Loucy (cell line): ENCODE data around the gene GRM5.

Source experiments
- H2AFZ ChIP-seq: fragments of 200-600 bp; sonication (generic); 2 replicates; pipeline ENCODE4 v1.6.0; 2016; ENCODE audit warnings: antibody characterized with exemption, mild to moderate bottlenecking, low read length, moderate library complexity
- H3F3A ChIP-seq: fragments of 200-600 bp; 2 replicates; pipeline ENCODE4 v1.6.0; 2016; ENCODE audit warnings: antibody characterized with exemption, low read depth, mild to moderate bottlenecking
- H3K27me3 ChIP-seq: fragments of 200-600 bp; sonication (generic); 2 replicates; pipeline ENCODE4 v1.6.1; 2014; ENCODE audit warnings: low read length, mild to moderate bottlenecking; ENCODE audit not compliant: insufficient read depth, poor library complexity, severe bottlenecking
- H3K36me3 ChIP-seq: fragments of 200-600 bp; sonication (generic); 2 replicates; pipeline ENCODE4 v1.6.1; 2016; ENCODE audit warnings: low read length; ENCODE audit not compliant: insufficient read depth
- H3K4me1 ChIP-seq: fragments of 200-600 bp; sonication (generic); 2 replicates; pipeline ENCODE4 v1.5.1; 2014; ENCODE audit warnings: low read length, mild to moderate bottlenecking; ENCODE audit not compliant: insufficient read depth, poor library complexity, severe bottlenecking
- H3K4me2 ChIP-seq: fragments of 200-600 bp; sonication (generic); 2 replicates; pipeline ENCODE4 v1.6.0; 2014; ENCODE audit warnings: antibody characterized with exemption, low read length, low read depth, mild to moderate bottlenecking; ENCODE audit not compliant: poor library complexity, severe bottlenecking
- H3K4me3 ChIP-seq: fragments of 200-600 bp; sonication (generic); 2 replicates; pipeline ENCODE4 v1.5.1; 2014; ENCODE audit warnings: low read length, mild to moderate bottlenecking, mixed read lengths; ENCODE audit not compliant: poor library complexity, severe bottlenecking
- H3K79me2 ChIP-seq: fragments of 200-600 bp; sonication (generic); 2 replicates; pipeline ENCODE4 v1.6.1; 2014; ENCODE audit warnings: low read length; ENCODE audit not compliant: insufficient read depth
- H3K9ac ChIP-seq: fragments of 200-600 bp; sonication (generic); 2 replicates; pipeline ENCODE4 v1.6.0; 2014; ENCODE audit warnings: mild to moderate bottlenecking, low read depth, low read length, moderate library complexity; ENCODE audit not compliant: poor library complexity, severe bottlenecking
- H3K9me2 ChIP-seq: fragments of 200-600 bp; sonication (generic); replicated peaks from 2 replicates; pipeline ENCODE4 v1.6.1; 2016; ENCODE audit warnings: low read depth, low read length, mixed read lengths
- H3K9me3 ChIP-seq: fragments of 200-600 bp; sonication (generic); 2 replicates; pipeline ENCODE4 v1.6.1; 2014; ENCODE audit warnings: mild to moderate bottlenecking, antibody characterized with exemption, low read length, low read depth; ENCODE audit not compliant: insufficient read depth
- H4K20me1 ChIP-seq: fragments of 200-600 bp; sonication (generic); 2 replicates; pipeline ENCODE4 v1.6.0; 2014; ENCODE audit warnings: antibody characterized with exemption, low read length, mild to moderate bottlenecking; ENCODE audit not compliant: insufficient read depth, poor library complexity, severe bottlenecking
- CTCF ChIP-seq: fragments of 200-600 bp; sonication (generic); conservative IDR thresholded peaks from 2 replicates; pipeline ENCODE4 v1.5.1; 2014; ENCODE audit warnings: mild to moderate bottlenecking, antibody characterized with exemption, low read length
- EZH2phosphoT487 ChIP-seq: fragments of 200-600 bp; IDR thresholded peaks from 2 replicates; pipeline ENCODE4 v1.6.1; 2018; ENCODE audit warnings: antibody characterized with exemption, mild to moderate bottlenecking, moderate library complexity, borderline replicate concordance

Gene GRM5

DNA sequence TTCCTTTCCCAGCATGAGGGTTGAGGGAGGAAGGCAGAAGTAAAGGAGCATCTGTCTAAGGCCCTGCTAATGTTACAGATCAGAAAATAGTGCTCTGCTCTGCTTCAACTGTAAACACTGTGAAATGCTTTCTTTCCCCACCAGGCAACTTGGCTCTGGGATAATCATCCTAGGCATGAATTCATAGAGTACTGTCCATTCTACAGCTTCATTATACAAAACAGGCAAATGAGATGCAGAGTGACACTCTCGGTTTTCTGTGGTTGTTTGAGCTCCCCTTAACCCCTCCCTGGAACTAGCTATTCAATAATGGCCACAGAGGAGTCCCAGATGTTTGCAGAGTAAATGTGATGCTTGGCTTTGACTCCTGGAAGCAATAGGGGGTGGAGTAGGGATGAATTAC, 544.0 kb downstream of the GRM5 start:
- Histone ChIP-seq H3K4me2 (no peak overlapping the region), H3K9me3 (no peaks in the 10 kb centered on the region), H3K4me3 (no peak overlapping the region), H3F3A (no peaks in the 10 kb centered on the region), H2AFZ (no peak overlapping the region), H3K27me3 (no peaks in the 10 kb centered on the region), H3K79me2 (no peaks in the 10 kb centered on the region), H3K36me3 (no peaks in the 10 kb centered on the region), H4K20me1 (no peaks in the 10 kb centered on the region), H3K9ac (no peak overlapping the region), H3K4me1 (no peaks in the 10 kb centered on the region), H3K9me2 (no peaks in the 10 kb centered on the region)
- TF ChIP-seq CTCF (no peak), EZH2phosphoT487 (no peak)

DNA sequence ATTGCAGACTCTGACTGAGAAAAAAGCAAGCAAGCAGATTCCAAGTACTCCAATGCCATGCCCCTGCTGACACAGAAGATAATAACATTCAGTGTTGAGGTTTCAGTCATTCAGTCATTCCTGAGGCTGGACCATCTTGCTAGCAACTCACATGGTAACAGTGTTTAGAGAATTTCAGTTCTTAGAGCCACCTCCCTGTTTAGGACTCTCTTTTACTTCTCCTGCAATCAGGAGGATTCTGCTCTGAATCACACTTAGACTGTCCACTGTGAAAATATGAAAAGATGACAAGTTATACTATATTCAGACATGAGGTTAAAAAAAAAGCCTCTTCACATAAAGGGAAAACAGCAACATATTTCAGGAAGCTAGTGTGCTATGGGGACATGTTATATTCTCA, 544.4 kb downstream of the GRM5 start:
- Histone ChIP-seq H3F3A (no peaks in the 10 kb centered on the region), H3K36me3 (no peaks in the 10 kb centered on the region), H3K9me2 (no peaks in the 10 kb centered on the region), H3K9ac (no peak overlapping the region), H3K79me2 (no peaks in the 10 kb centered on the region), H3K4me1 (no peaks in the 10 kb centered on the region), H3K27me3 (no peaks in the 10 kb centered on the region), H3K4me3 (no peak overlapping the region), H4K20me1 (no peaks in the 10 kb centered on the region), H3K9me3 (no peaks in the 10 kb centered on the region), H2AFZ (no peak overlapping the region), H3K4me2 (no peak overlapping the region)
- no peak for TF ChIP-seq EZH2phosphoT487
- no peak for TF ChIP-seq CTCF

DNA sequence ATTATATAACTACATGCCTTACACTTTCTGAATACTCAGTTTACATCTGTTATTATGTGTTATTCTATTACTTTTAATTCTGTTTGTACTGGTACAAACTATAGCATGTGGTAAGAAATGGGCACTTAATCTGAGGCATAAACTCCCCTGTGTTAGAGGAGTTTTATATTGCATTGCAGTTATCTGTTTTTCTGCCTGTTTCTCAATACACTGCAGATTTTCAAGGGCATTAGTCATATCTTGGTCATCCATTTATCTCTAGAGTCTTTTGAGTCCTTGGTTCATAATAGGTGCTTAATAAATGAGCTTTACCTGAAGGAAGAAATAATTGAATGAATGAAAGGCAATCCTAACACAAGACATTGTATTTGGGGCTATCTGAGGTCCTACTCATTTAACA, 545.4 kb downstream of the GRM5 start:
- H3K27me3 ChIP-seq = no peaks in the 10 kb centered on the region
- no peaks in the 10 kb centered on the region for H3K79me2 ChIP-seq
- H3K4me2 ChIP-seq = no peak overlapping the region
- no peaks in the 10 kb centered on the region for H3F3A ChIP-seq
- TF ChIP-seq CTCF (no peak), EZH2phosphoT487 (no peak)
- H3K4me3 ChIP-seq = no peak overlapping the region
- no peaks in the 10 kb centered on the region for H3K9me2 ChIP-seq
- no peak overlapping the region for H3K9ac ChIP-seq
- H3K36me3 ChIP-seq = no peaks in the 10 kb centered on the region
- H2AFZ ChIP-seq = no peak overlapping the region
- no peaks in the 10 kb centered on the region for H4K20me1 ChIP-seq
- no peaks in the 10 kb centered on the region for H3K4me1 ChIP-seq
- H3K9me3 ChIP-seq = no peaks in the 10 kb centered on the region
